GM15510 (cell line): ENCODE results near the gene CRYZL1.

Experiments
- POLR2A ChIP-seq: IDR thresholded peaks from 3 replicates; pipeline ENCODE4 v1.6.1; 2011; ENCODE audit warnings: borderline replicate concordance; ENCODE audit not compliant: insufficient read length; ENCODE audit errors: extremely low read depth

CRYZL1 gene

GRCh38 chr21:33543505-33544129, 97.9 kb downstream of the CRYZL1 start:
- no peak for TF ChIP-seq POLR2A

- TF ChIP-seq POLR2A: peak; percentile 87
Observed at GRCh38 chr21:33542640-33543504, 98.7 kb downstream of the CRYZL1 start, which contains the start of gene SON. SON (plus strand) TSS chr21:33543038; CDS start chr21:33543093, 55 bp downstream.

- TF ChIP-seq POLR2A: peak; percentile 84
Observed at GRCh38 chr21:33541756-33542639, 99.5 kb downstream of the CRYZL1 start, which contains the start of gene GART. GART (minus strand) TSS chr21:33542117; CDS start chr21:33539315, 2,802 bp downstream.

- TF ChIP-seq POLR2A: no peak
Observed at GRCh38 chr21:33541105-33541711, 100.3 kb downstream of the CRYZL1 start.

- TF ChIP-seq POLR2A: no peak
Observed at GRCh38 chr21:33540711-33541104, 100.8 kb downstream of the CRYZL1 start.

GRCh38 chr21:33539616-33540015, 101.9 kb downstream of the CRYZL1 start:
- TF ChIP-seq POLR2A: no peak
